CD8-positive, alpha-beta memory T cell (primary cell): Measurements from ENCODE around the gene HARS1. TPM values are rescaled to one million over a fixed set of nuclear protein-coding genes. Genes with fewer than 3 reads are reported as not detected.
"Not testable (repeated sequence)": the region's sequence is repeated elsewhere in the genome, so short reads cannot be mapped to it uniquely, and the experiment has no call there.

Experiments
- CTCF ChIA-PET: fragments of 350-600 bp; sonication (Branson Sonifier 250); formaldehyde crosslinking; loops from one replicate; lab custom pipeline; 2021; ENCODE audit warnings: antibody characterized with exemption; lab: Charles Lee
- POLR2A ChIA-PET: fragments of 350-600 bp; sonication (Branson Sonifier 250); formaldehyde crosslinking; loops from one replicate; lab custom pipeline; 2021; ENCODE audit warnings: antibody characterized with exemption; lab: Charles Lee
- DNase-seq, 5 donors: peaks; one replicate each; pipeline versions ENCODE4 v3.0.0 to v3.0.0-alpha.2; 2020 to 2022; ENCODE audit warnings: mixed read lengths in 1 of 5
- H3K27ac ChIP-seq: one replicate; pipeline ENCODE4 v1.7.0; 2013; ENCODE audit warnings: low read depth, mild to moderate bottlenecking, low read length, moderate library complexity
- H3K27me3 ChIP-seq: 2 replicates; pipeline ENCODE4 v1.7.0; 2013; ENCODE audit warnings: low read length, mild to moderate bottlenecking; ENCODE audit not compliant: insufficient read depth, poor library complexity, severe bottlenecking
- H3K36me3 ChIP-seq: 2 replicates; pipeline ENCODE4 v1.7.0; 2013; ENCODE audit warnings: mild to moderate bottlenecking, low read length, moderate library complexity; ENCODE audit not compliant: insufficient read depth
- H3K4me1 ChIP-seq: 2 replicates; pipeline ENCODE4 v1.7.0; 2013; ENCODE audit warnings: mild to moderate bottlenecking, low read length, moderate library complexity; ENCODE audit not compliant: insufficient read depth
- H3K4me3 ChIP-seq: 2 replicates; pipeline ENCODE4 v1.7.0; 2013; ENCODE audit warnings: mild to moderate bottlenecking, low read length
- H3K9me3 ChIP-seq: 2 replicates; pipeline ENCODE4 v1.7.0; 2013; ENCODE audit warnings: mild to moderate bottlenecking, low read length
- H3K27ac Mint-ChIP-seq, 8 donors: one replicate each; pipeline ENCODE4 v1.8.0; 2020 to 2021; ENCODE audit warnings: mixed read lengths in 8 of 8, mild to moderate bottlenecking in 6 of 8, inconsistent platforms in 3 of 8, moderate library complexity in 3 of 8
- H3K27me3 Mint-ChIP-seq, 2 donors: one replicate each; pipeline ENCODE4 v1.8.0; 2020 to 2021; ENCODE audit warnings: mixed read lengths in 2 of 2, mild to moderate bottlenecking in 1 of 2, moderate library complexity in 1 of 2
- H3K36me3 Mint-ChIP-seq, 3 donors: one replicate each; pipeline ENCODE4 v1.8.0; 2020 to 2021; ENCODE audit warnings: mixed read lengths in 3 of 3, inconsistent platforms in 1 of 3, mild to moderate bottlenecking in 1 of 3
- H3K4me1 Mint-ChIP-seq, 3 donors: one replicate each; pipeline ENCODE4 v1.8.0; 2020 to 2021; ENCODE audit warnings: mixed read lengths in 3 of 3, inconsistent platforms in 1 of 3, mild to moderate bottlenecking in 1 of 3
- H3K4me3 Mint-ChIP-seq, 7 donors: one replicate each; pipeline ENCODE4 v1.8.0; 2020 to 2021; ENCODE audit warnings: mixed read lengths in 7 of 7, mild to moderate bottlenecking in 6 of 7, moderate library complexity in 4 of 7, inconsistent platforms in 2 of 7
- H3K9me3 Mint-ChIP-seq, 5 donors: one replicate each; pipeline ENCODE4 v1.8.0; 2020 to 2022; ENCODE audit warnings: mixed read lengths in 5 of 5, mild to moderate bottlenecking in 3 of 5, moderate library complexity in 2 of 5, inconsistent platforms in 1 of 5
- polyA plus RNA-seq: library from polyadenylated mRNA; unstranded; fragments of 300-500 nt; fragmentation: Illumina TruSeq; gene quantifications from one replicate; pipeline ENCODE4 v1.2.3, GENCODE V29; 2021
- total RNA-seq, 2 experiments: library from RNA; stranded (reverse); gene quantifications; one replicate each; pipeline ENCODE4 v1.2.3, GENCODE V29; 2021

The HARS1 gene, protein sequence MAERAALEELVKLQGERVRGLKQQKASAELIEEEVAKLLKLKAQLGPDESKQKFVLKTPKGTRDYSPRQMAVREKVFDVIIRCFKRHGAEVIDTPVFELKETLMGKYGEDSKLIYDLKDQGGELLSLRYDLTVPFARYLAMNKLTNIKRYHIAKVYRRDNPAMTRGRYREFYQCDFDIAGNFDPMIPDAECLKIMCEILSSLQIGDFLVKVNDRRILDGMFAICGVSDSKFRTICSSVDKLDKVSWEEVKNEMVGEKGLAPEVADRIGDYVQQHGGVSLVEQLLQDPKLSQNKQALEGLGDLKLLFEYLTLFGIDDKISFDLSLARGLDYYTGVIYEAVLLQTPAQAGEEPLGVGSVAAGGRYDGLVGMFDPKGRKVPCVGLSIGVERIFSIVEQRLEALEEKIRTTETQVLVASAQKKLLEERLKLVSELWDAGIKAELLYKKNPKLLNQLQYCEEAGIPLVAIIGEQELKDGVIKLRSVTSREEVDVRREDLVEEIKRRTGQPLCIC
- 100 to 1,000 TPM in 1 of 2 experiments, 10 to 100 TPM in 1; 97.4 to 104 TPM for total RNA-seq
- 63.6 TPM for polyA plus RNA-seq

DNA sequence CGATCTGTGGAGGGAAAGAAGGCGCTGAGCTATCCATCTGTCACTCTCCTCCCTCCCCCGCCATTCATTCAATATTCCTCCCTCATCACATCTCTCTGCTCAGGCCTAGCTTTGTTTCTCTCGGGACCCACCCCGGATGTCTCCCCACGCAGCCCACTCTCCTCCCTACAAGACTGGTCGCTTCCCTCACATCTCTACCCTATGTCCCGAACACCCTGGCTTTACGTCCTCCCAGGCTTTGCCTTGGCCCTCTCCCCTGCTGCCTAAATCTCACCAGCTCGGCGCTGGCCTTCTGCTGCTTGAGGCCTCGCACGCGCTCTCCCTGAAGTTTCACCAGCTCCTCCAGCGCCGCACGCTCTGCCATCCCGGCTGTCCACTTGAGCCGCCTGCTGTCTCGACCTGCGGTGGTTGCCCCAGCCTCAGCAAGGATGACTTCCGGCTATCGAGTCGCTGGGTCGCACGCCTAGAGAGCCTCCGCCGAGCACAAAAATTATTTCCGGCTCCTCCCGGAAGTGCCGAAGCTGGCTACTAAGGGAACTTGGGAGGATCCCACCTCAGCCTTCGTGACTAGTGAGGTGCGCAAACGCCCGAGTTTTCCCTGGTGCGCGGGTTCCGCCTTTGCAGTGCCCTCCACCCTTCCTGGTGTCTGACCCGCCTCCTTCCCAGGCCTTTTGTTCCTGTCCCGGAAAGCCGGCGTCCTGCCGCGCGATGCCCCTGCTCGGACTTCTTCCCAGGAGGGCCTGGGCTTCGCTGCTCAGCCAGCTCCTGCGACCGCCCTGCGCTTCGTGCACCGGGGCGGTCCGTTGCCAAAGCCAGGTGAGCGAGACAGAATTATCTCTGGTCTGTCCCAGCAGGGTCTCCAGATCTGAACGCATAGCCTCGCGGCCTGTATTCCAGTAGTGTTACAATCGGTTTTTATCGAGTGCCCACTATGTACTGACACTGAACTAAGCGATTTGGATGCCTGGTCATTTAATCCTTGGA lies at the start of gene HARS1, which contains the start of gene HARS2:
HARS1 (minus strand) TSS at position 430 of the 984 bp plus-strand sequence; CDS start at position 364, 66 bp downstream.
HARS2 (plus strand) TSS at position 515 of the 984 bp plus-strand sequence; CDS start at position 709, 194 bp downstream.
- H3K27ac ChIP-seq: peak within 1 kb of the TSS; percentile 79
- H3K36me3 Mint-ChIP-seq: peaks cover 5 to 67% (median 11%) of the 10 kb centered on the region in 3 donors
- peaks cover 30% of the 10 kb centered on the region for H3K4me1 ChIP-seq
- peak within 1 kb of the TSS; percentile 94 to 100 (median 99) for H3K4me3 Mint-ChIP-seq
- no peaks in the 10 kb centered on the region for H3K9me3 Mint-ChIP-seq
- H3K36me3 ChIP-seq: peaks cover 24% of the 10 kb centered on the region
- H3K27me3 Mint-ChIP-seq: no peaks in the 10 kb centered on the region
- H3K9me3 ChIP-seq: no peaks in the 10 kb centered on the region
- CTCF ChIA-PET: interaction anchor here (0.9 to 1.6 kb wide), 9 partner anchors 9 to 318 kb away, joined by 3 to 5 read pairs (median 3); partner anchors contain the start of genes EIF4EBP3, IK, NDUFA2 and ZMAT2
- peaks cover 37 to 56% (median 52%) of the 10 kb centered on the region in 3 donors for H3K4me1 Mint-ChIP-seq
- peak within 1 kb of the TSS; percentile 89 to 100 (median 98) for H3K27ac Mint-ChIP-seq
- no peaks in the 10 kb centered on the region for H3K27me3 ChIP-seq
- POLR2A ChIA-PET: interaction anchor here (0.6 to 1.7 kb wide), 7 partner anchors 9 to 290 kb away, joined by 3 to 8 read pairs (median 5); partner anchors contain the start of genes ANKHD1, IK, NDUFA2 and ZMAT2
- DNase-seq: peak; percentile 72 to 87 (median 77)
- H3K4me3 ChIP-seq: peak within 1 kb of the TSS; percentile 89

DNA sequence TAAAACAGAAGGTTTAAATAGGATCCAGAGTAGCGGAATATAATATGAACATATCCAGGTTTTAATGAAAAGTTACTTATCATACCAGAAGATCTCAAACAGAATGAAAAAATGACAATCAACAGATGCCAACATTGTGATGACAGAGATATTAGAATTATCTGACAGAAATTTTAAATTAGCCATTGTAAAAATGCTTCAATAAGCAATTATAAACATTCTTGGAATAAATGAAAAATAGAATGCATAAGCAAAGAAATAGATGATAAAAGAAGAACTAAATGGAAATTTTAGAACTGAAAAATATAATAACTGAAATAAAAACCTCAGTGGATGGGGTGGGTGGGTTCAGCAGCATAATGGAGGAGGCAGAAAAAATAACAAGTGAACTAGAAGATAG lies 46.3 kb upstream of the HARS1 start:
- Histone ChIP-seq H3K9me3 (no peaks in the 10 kb centered on the region), H3K36me3 (no peaks in the 10 kb centered on the region), H3K4me3 (no peak overlapping the region), H3K4me1 (no peaks in the 10 kb centered on the region), H3K27me3 (peaks cover 8% of the 10 kb centered on the region), H3K27ac (no peak overlapping the region)
- no peak overlapping the region for H3K4me3 Mint-ChIP-seq
- H3K9me3 Mint-ChIP-seq: peaks cover 8 to 32% (median 23%) of the 10 kb centered on the region in 5 donors
- CTCF ChIA-PET: no interaction called here
- POLR2A ChIA-PET: no interaction called here
- H3K4me1 Mint-ChIP-seq: no peaks in the 10 kb centered on the region
- no peak overlapping the region for H3K27ac Mint-ChIP-seq
- DNase-seq: no peak
- H3K27me3 Mint-ChIP-seq: peaks cover 42 to 62% of the 10 kb centered on the region in 2 donors
- H3K36me3 Mint-ChIP-seq: peaks cover 0 to 6% (median 0%) of the 10 kb centered on the region in 3 donors

DNA sequence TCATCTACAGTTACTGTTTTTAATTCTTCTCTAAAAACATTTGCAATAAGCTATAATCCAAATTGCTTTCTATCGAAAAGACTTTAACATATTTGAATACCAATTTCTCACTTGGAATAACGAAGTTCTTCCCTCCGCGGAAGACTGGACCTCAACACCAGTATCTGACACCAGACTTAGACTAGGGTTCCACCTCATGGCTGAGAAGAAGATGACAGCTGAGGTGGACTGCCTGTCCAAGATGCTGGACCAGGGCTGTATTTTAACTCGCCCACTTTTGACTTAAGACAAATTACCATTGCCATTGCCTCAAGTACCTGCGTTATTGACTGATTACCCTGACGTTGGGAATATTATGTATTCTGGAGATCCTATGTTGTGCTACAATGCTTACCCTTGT lies 43.2 kb upstream of the HARS1 start:
- H3K4me3 ChIP-seq: no peak overlapping the region
- Mint-ChIP-seq H3K4me3 (no peak overlapping the region), H3K4me1 (no peaks in the 10 kb centered on the region), H3K27ac (peak overlapping the region in 1 of 8 donors; percentile 36), H3K27me3 (peaks cover 38 to 56% of the 10 kb centered on the region in 2 donors), H3K9me3 (peaks cover 5 to 17% (median 9%) of the 10 kb centered on the region in 5 donors), H3K36me3 (no peaks in the 10 kb centered on the region)
- POLR2A ChIA-PET: no interaction called here
- H3K27ac ChIP-seq: no peak overlapping the region
- CTCF ChIA-PET: no interaction called here
- no peaks in the 10 kb centered on the region for H3K9me3 ChIP-seq
- no peak for DNase-seq
- no peaks in the 10 kb centered on the region for H3K36me3 ChIP-seq
- H3K4me1 ChIP-seq: no peaks in the 10 kb centered on the region
- peaks cover 8% of the 10 kb centered on the region for H3K27me3 ChIP-seq

DNA sequence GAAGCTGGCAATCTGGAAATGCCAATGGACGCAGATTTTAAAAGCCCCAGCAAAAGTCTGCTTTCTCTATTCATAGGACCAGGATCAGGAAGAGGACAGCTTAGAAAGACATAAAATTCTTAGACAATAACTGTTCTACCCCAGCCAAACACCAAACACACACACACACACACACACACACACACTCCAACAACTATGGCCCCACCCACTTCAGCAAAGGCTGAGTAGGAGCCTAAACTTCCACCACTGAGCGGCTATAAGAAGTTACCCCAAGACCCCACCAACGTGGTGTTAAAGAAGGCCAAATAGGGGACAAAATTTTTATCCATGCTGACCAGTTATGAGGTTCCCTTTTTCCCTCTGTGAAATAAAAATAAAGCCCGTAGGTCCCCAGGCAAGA lies 41.9 kb upstream of the HARS1 start:
- Histone ChIP-seq H3K4me3 (no peak overlapping the region), H3K4me1 (no peaks in the 10 kb centered on the region), H3K36me3 (no peaks in the 10 kb centered on the region), H3K9me3 (no peaks in the 10 kb centered on the region), H3K27me3 (peaks cover 8% of the 10 kb centered on the region), H3K27ac (no peak overlapping the region)
- H3K36me3 Mint-ChIP-seq: no peaks in the 10 kb centered on the region
- peaks cover 35 to 53% of the 10 kb centered on the region in 2 donors for H3K27me3 Mint-ChIP-seq
- DNase-seq: no peak
- ChIA-PET POLR2A (no interaction called here), CTCF (no interaction called here)
- H3K27ac Mint-ChIP-seq: no peak overlapping the region
- peaks cover 5 to 13% (median 9%) of the 10 kb centered on the region in 5 donors for H3K9me3 Mint-ChIP-seq
- H3K4me3 Mint-ChIP-seq: no peak overlapping the region
- peaks cover 0 to 5% (median 1%) of the 10 kb centered on the region in 3 donors for H3K4me1 Mint-ChIP-seq

DNA sequence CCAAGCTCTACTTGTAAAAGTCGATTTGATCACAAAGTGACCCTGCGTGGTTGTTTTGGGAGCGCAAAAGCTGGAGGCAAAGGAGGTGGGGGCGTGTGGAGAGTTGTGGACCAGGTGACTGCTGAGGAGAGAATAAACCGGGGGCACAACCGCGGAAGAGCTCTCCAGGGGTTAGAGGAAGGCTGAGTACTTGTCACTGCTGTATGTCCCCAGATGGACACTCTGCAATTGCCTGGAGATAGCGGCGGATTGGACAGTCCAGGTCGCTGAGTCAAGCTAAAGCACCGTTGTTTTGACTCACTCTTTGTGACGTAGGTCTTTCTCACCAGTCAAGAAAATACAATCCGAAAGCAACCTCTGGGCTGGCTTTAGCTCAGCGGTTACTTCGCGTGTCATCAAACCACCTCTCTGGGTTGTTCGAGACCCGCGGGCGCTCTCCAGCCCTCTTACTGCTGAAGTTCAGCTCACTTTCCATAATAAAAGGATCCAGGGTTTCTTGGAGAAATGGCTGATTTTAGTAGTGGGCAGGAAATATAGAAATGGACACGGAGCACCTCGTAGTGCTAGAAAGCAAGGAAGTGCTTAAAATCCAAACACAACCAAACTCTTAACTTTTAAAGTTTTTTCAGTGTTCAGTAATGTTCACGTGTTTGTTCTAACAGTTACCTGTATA lies 34.8 kb upstream of the HARS1 start:
- POLR2A ChIA-PET: interaction anchor here (0.7 kb wide), 2 partner anchors 15 to 979 kb away, joined by 3 to 10 read pairs; no protein-coding TSS in a partner anchor
- no peaks in the 10 kb centered on the region for H3K36me3 ChIP-seq
- peaks cover 7 to 15% of the 10 kb centered on the region in 2 donors for H3K27me3 Mint-ChIP-seq
- H3K4me3 ChIP-seq: peak overlapping the region; percentile 20
- DNase-seq: peak; percentile 43 to 75 (median 52)
- peak overlapping the region; percentile 67 to 83 (median 79) for H3K4me3 Mint-ChIP-seq
- H3K27ac Mint-ChIP-seq: peak overlapping the region; percentile 0 to 89 (median 75)
- no peaks in the 10 kb centered on the region for H3K9me3 ChIP-seq
- no peaks in the 10 kb centered on the region for H3K4me1 ChIP-seq
- peak overlapping the region; percentile 61 for H3K27ac ChIP-seq
- no peaks in the 10 kb centered on the region for H3K36me3 Mint-ChIP-seq
- CTCF ChIA-PET: interaction anchor here (1.7 to 2.0 kb wide), 2 partner anchors 15 to 353 kb away, joined by 8 to 12 read pairs; no protein-coding TSS in a partner anchor
- H3K27me3 ChIP-seq: no peaks in the 10 kb centered on the region
- H3K9me3 Mint-ChIP-seq: no peaks in the 10 kb centered on the region
- peaks cover 13 to 23% (median 21%) of the 10 kb centered on the region in 3 donors for H3K4me1 Mint-ChIP-seq

DNA sequence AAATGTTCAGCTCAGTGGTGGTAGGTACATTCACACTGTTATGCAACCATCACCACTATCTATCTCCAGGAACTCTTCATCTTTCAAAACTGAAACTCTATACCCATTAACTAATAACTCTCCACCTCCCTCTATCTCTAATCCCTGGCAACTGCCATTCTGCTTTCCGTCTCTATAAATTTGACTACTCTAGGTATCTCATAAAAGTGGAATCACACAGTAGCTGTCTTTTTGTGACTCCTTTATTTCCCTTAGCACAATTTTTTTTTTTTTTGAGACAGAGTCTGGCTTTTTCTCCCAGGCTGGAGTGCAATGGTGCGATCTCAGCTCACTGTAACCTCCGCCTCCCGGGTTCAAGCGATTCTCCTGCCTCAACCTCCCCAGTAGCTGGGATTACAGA lies 30.2 kb upstream of the HARS1 start:
- H3K36me3 Mint-ChIP-seq, H3K4me3 ChIP-seq, H3K27ac Mint-ChIP-seq, H3K4me1 ChIP-seq, H3K27ac ChIP-seq, H3K4me3 Mint-ChIP-seq, H3K9me3 Mint-ChIP-seq, H3K9me3 ChIP-seq, H3K4me1 Mint-ChIP-seq, DNase-seq, H3K36me3 ChIP-seq, H3K27me3 ChIP-seq: not testable (repeated sequence)
- ChIA-PET CTCF (interaction anchor here (0.6 to 2.8 kb wide), 4 partner anchors 10 to 370 kb away, joined by 3 to 17 read pairs (median 10); no protein-coding TSS in a partner anchor), POLR2A (interaction anchor here (0.7 kb wide), 1 partner anchor 11 kb away, joined by 3 read pairs; no protein-coding TSS in a partner anchor)
- H3K27me3 Mint-ChIP-seq: peaks cover 3 to 12% of the 10 kb centered on the region in 2 donors

DNA sequence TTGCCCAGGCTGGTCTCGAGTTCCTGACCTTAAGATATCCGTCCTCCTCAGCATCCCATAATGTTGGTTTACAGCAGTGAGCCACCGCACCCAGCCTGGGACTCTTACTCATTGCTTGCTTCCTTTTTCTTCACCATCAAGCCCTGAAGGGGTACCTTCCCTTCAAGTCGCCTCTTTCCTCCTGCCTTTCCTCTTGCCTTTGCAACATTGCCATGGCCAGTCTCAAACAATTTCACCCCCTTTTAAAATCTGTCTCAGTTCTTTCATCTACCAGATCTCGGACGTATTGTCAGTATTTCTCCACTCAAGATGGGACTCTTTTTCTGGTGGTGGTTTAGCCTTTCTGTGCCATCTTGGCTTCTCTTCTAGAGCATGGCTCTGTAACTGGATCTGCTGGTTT lies 29.6 kb upstream of the HARS1 start:
- CTCF ChIA-PET: interaction anchor here (0.8 to 2.7 kb wide), 7 partner anchors 10 to 365 kb away, joined by 3 to 21 read pairs (median 5); partner anchors contain the start of gene EIF4EBP3
- not testable (repeated sequence) for H3K9me3 Mint-ChIP-seq, H3K27ac Mint-ChIP-seq, H3K36me3 ChIP-seq, H3K4me3 ChIP-seq, H3K36me3 Mint-ChIP-seq, H3K9me3 ChIP-seq, H3K27me3 Mint-ChIP-seq, H3K4me1 Mint-ChIP-seq, H3K4me3 Mint-ChIP-seq, DNase-seq, H3K27ac ChIP-seq, H3K27me3 ChIP-seq, H3K4me1 ChIP-seq
- POLR2A ChIA-PET: interaction anchor here (0.7 kb wide), 1 partner anchor 10 kb away, joined by 3 read pairs; no protein-coding TSS in a partner anchor
